Testis (tissue), 2 donors: ENCODE measurements around the gene APOL6.

ENCODE experiments used
- CTCF ChIP-seq, 3 experiments: fragments of 450-650 bp in 2 of 3; fragments of 200-600 bp in 1 of 3; sonication (generic) in 1 of 3; IDR thresholded peaks; one replicate each; pipeline ENCODE4 v1.5.1; 2016 to 2019; ENCODE audit warnings: antibody characterized with exemption in 3 of 3, mild to moderate bottlenecking in 2 of 3, moderate library complexity in 1 of 3
- POLR2A ChIP-seq: fragments of 450-650 bp; IDR thresholded peaks from one replicate; pipeline ENCODE4 v1.6.1; 2017; ENCODE audit warnings: antibody characterized with exemption, mild to moderate bottlenecking, moderate library complexity

GRCh38 chr22:35684732-35685131 lies 36.5 kb downstream of the APOL6 start:
- TF ChIP-seq CTCF (IDR thresholded peaks at IDR 0.05) (no peak), POLR2A (no peak)
